Measurements from ENCODE around the gene CIT.

DNA sequence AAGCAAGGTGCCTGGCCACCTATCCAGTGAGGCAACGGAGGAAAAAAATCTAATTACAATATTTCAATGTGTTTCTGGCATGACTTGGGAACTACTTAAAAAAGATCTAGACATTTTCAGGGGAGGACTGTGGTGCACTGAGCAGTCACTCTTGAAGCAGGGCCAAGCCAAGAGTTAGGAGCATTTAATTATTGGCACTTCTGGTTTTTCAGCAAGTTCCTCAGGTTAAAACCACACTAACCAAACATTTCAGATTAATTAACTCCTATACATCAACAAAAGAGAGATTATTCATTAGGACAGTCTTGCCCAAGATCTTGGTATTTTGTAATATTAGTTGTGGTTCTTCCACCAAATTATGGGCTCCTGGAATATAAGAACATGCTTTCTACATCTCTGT, 183.6 kb downstream of the CIT start:
- TF ChIP-seq CTCF (tag by site-specific recombination; IDR thresholded peaks at IDR 0.05), result no peak
- TF ChIP-seq GLIS1 (tag by site-specific recombination; IDR thresholded peaks at IDR 0.05), result no peak
- no peak for TF ChIP-seq YY1 (tag by site-specific recombination; IDR thresholded peaks at IDR 0.05)
